Dedifferentiated amniotic fluid mesenchymal stem cell (primary cell): ENCODE measurements around the gene GULP1.

Experiments used
- DNase-seq: peaks from one replicate; pipeline ENCODE4 v3.0.0-alpha.2; 2016; ENCODE audit errors: extremely low spot score

GULP1 gene

GRCh38 chr2:188322569-188323551 lies 31.2 kb downstream of the GULP1 start:
- no peak for DNase-seq

DNA sequence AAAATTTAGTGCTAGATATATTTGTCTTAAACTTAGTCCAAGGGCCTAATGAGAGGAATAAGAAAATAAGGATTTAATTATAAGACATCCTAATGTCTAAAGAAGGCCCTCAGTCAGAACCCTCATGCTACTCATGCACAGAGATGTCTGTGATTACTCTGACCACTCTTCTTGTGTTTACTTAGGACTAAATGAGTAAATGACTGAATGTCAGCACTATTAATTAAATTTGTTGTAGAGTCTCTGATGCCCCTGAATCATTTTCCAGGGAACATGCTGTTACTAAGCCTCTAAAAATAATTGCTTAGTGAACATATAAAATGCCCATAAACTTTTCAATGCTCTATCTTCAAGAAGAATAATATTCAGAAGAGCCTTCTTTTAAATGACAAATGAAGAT lies 32.4 kb downstream of the GULP1 start:
- DNase-seq: no peak

DNA sequence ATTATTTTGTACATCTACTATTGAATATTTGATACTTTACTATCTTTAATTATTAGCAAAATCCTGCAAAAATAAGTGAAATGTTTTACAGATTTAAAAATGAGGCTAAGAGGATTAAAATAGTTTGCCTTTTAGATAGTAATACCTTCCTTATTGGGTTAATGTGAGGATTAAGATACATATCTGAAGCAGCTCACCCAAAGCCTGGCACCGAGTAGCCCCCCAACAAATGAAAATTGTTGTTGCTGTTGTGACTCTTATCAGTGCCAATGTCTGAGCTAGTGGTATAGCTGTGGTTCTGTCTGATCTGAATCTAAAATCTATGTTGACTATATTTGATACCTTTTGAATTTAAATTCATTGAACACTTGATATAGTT lies 34.6 kb downstream of the GULP1 start:
- DNase-seq: no peak

- DNase-seq: peak; percentile 84
Observed at GRCh38 chr2:188326669-188327301, 35.1 kb downstream of the GULP1 start.

GRCh38 chr2:188327518-188328213 lies 36.0 kb downstream of the GULP1 start:
- DNase-seq: no peak

DNA sequence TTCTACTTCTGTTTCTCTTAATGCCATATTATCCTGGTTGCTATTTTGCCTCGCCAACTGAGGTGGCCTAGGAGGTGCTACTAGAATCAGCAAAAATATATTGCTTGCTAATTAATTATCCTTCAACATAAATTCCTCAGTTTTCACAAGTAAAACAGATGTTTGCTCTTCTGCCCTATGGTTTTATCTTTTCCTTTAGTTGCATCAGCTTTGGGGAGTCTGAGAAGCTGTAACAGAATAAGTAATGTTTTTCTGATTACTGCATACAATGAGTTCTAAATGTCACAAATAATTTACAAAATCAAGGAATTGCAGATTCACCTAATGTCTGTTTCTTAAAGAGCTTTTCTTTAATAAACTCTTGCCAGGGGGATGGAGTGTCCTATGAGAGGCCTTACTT lies 36.7 kb downstream of the GULP1 start:
- DNase-seq: peak; percentile 68

DNA sequence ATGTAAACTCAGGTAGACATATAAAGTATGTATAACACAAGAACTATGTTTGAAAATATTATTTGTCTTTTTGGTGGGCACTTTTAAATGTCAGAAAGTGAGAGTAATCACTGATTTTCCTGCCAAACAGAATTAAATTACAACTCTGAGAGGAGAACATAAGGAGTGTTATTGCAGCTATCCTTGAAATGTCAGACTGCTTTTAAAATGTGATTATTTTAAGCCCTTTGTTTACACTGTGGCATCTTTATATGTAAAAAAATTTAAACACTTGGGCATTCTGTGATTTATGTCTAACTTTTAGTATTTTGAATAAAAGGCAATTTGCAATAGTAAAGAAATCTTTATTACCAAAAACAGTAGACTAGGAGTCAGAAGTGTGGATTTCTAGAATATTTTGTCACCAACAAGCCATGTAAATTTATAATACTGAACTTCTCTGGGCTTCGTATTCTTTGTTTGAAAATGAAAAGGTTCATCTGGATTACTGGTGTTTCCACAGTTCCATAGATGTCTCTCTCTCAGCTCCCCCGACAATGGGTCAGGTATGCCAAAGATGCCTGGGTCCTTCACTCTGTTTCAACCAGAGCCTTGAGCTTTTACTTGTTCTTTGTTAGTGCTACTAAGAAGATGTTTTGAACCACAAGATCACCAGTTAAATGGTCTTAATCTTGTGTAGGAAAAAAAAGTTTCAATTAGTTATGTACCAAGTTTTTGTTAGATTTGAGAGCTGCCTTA lies 38.8 kb downstream of the GULP1 start:
- DNase-seq: peak; percentile 53

DNA sequence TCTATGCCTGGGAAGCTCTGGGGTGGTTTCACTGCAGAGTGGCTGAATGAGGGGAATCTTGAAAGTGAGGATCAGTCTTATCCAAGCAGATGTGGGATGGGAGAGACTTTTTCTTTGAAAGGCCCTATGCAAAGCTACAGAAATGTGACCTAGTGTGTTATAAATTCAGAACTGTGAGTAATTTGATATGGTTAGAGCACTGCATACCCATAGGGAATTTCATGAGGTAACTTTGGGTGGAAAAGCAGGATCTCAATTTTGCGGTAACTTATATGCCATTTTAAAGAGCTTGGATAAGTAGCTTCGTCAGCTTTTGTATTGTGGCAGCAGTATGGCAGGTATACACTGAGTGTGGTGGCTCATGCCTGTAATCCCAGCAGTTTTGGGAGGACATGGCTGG lies 40.9 kb downstream of the GULP1 start:
- DNase-seq: no peak

DNA sequence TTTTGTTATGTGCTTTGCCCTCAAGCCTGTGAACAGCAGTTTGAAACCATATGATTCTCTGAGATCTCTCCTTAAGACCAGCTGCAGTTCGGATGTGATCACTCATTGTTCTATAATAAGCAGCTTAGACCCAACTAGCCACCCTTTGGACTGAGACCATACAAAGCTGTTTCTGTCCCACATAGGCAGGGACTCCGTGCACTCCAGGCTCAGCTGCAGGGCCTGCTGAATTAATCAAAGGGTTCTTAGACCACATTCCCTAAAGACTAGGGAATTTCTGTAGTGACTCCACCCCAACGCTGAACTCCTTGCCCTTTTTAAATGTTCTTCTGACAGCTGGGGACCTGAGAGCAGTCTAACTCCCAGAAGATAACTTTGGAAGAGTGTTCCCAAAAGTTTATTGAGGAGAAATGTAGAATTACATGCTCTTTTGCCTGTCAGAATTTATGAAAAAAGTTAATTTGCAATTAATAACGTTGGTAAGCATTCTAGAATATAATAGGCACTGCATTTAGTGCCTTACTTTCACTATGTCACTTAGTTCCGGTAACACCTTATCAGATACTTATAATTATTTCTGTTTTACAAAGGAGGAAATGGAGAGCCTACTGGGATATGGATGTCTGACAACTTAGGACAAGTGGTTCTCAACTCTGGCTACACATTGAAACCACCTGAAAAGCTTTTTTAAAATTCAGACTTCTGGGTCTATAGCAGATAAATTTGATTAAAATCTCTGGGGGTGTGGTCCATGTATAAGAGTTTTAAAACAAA lies 42.3 kb downstream of the GULP1 start:
- DNase-seq: no peak

DNA sequence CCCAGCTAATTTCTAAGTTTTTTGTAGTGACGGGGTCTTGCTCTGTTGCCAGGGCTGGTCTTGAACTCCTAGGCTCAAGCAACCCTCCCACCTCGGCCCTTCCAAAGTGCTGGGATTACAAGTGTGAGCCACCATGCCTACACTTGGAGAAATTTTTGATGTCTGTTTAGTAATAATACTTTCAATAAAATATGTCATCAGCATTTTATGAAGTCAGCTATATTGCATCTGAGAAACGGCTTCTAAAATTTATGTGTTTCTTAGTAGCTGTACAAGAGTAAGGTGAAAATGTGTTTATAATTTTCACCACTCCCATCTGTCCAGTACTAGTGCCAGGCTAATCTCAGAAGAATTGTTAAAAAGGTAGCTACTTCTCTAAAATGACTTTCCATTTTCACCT lies 46.8 kb downstream of the GULP1 start:
- no peak for DNase-seq

- DNase-seq: no peak
Observed at GRCh38 chr2:188340257-188340656, 48.6 kb downstream of the GULP1 start.

DNA sequence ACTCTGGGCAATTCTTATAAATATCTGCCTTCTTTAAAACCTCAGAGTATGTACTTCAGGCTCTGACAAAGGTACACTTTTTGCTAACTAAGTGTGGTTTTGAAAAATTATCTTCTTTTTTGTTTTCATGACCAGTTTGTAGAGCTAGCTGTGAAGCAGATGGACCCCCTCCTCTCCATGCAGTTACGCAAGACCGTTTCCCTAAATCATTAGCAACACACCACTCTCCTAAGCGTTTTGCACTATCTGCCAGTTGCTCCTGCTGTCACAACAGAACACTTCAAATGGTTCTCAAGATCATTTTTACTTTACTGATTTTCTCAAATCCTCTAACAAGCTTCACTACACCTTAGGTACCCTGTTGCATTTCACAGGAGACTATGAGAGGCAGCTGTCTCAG lies 53.3 kb downstream of the GULP1 start:
- no peak for DNase-seq

DNA sequence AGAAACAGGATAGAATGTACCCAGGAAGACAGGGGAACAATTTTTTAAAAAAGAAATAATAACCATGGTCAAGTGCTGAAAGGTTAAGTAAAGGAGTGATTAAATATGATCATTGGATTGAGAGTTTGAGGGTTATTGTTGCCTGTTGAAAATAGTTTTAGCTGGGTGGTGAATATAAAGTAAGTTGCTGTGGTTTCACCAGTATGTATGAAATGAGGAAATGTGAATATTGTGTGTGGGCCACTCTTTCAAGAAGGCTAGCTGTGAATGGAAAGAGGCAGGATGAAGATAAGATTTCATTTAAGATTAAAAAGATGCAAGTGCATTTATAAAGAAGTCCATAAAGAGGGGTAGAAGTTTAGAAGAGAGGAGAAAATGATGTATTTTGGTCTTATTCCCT lies 53.8 kb downstream of the GULP1 start:
- DNase-seq: no peak

- DNase-seq: no peak
Observed at GRCh38 chr2:188345831-188346458, 54.3 kb downstream of the GULP1 start.

GRCh38 chr2:188349019-188349418 lies 57.3 kb downstream of the GULP1 start:
- peak; percentile 60 for DNase-seq

DNA sequence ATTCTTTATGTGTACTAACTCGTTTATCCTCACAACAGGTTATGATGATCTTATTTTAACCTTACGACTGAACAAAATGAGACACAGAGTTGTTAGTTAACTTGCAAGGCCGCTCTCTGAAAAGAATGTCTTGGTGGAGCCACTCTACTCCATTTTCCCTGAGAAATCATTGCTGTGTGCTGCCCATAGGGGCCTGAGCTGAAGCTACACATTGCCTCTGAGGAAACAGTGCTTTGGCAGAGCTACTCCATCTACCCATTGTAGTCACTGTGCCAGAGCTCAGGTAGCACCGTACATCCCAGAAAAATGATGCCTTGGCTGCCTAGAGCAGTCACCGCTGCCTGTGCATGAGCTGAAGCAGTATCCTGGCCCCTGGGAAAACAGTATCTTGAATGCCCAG lies 61.6 kb downstream of the GULP1 start:
- no peak for DNase-seq

GRCh38 chr2:188360485-188361263 lies 69.0 kb downstream of the GULP1 start:
- DNase-seq: no peak

DNA sequence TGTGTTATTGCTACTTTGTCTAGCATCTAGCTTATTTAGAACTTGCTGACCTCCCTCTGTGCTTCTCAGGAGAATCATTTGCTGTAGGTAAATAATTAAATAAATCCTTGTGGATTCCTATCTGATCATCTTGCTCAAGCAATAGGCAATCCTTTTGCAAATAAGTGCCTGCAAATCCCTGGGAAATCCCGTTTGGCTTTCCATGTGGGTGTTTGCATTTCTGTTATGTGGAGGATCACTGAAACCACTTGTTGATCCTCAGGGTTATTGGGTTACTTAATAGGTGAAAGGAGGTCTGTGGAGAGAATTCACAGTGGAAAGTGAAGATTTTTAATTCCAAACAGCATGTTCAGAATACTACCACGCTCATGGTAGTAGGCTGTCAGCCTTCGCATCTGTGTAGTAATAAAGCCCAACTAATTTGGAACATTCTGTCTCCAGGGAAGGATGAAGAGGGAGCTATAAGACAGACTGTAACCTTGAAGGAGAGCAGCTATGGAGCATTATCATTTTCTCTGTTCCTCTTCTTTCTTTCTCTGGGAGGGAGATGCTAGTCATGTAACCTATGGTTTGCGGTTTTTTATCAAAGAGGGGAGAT lies 72.5 kb downstream of the GULP1 start:
- no peak for DNase-seq

GRCh38 chr2:188365058-188365641 lies 73.5 kb downstream of the GULP1 start:
- no peak for DNase-seq
